ENCODE results near the gene ZBTB7C.

The ZBTB7C gene

DNA sequence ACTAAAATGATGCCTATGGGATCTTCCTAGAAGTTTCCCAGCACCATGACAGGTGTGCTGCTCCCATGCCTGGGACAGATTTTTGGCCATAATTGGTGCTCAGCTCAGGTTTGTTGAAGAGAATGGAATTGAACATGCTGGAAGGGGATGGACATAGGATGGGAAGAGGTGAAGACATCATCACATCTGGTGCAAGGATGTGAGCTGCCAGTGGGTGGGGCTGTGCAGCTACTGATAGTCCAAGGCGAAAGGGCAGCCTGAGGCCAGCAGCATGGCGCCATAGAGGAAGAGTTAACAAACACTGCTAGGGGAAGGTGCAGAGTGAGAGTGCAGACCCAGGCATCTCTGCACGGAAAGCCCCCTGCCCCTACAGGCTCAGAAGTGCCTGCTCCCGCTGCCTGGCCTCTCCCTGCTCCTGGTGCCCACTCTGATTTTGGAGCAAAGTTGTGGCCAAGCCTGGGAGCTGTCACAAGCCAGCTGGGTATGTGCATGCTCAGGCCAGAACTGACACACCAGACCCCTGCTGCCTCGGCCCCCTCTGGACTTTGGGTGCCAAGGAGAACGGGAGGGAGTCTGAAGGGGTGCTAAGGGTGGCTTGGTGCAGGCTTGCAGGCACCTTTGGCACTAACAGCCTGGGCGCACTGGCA, 178.6 kb downstream of the ZBTB7C start:
- TF ChIP-seq, protein P1, sequence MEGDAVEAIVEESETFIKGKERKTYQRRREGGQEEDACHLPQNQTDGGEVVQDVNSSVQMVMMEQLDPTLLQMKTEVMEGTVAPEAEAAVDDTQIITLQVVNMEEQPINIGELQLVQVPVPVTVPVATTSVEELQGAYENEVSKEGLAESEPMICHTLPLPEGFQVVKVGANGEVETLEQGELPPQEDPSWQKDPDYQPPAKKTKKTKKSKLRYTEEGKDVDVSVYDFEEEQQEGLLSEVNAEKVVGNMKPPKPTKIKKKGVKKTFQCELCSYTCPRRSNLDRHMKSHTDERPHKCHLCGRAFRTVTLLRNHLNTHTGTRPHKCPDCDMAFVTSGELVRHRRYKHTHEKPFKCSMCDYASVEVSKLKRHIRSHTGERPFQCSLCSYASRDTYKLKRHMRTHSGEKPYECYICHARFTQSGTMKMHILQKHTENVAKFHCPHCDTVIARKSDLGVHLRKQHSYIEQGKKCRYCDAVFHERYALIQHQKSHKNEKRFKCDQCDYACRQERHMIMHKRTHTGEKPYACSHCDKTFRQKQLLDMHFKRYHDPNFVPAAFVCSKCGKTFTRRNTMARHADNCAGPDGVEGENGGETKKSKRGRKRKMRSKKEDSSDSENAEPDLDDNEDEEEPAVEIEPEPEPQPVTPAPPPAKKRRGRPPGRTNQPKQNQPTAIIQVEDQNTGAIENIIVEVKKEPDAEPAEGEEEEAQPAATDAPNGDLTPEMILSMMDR (conservative IDR thresholded peaks at IDR 0.05; ENCODE audit: low read length), result peak; percentile 58
- H3K4me3 ChIP-seq (ENCODE audit: low read length), result no peak overlapping the region
- DNase-seq (ENCODE audit: low read depth), result peak; percentile 38

DNA sequence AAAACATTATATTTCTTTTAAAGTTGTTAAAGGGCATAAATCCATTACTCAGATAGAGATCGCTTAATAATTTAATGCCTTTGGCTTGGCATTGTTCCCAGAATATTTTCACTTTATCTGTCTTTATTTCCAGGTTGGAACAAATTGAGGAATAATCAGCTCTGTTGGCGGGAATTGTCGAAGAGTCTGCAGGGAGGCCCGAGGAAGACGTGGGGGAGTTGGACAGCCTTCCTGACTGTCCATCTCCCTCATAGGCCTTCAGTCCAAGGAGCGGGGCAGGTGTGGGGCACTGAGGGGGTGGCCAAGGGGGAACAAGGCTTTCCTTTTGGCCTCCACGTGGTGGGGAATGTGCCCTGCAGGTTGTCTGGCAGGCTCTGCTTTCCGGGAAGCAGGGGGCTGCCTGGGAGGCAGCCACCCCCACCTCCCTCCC, 179.6 kb downstream of the ZBTB7C start:
- TF ChIP-seq, protein P1 (conservative IDR thresholded peaks at IDR 0.05; ENCODE audit: low read length), result no peak
- H3K4me3 ChIP-seq (ENCODE audit: low read length), result no peak overlapping the region
- DNase-seq (ENCODE audit: low read depth), result no peak

- H3K4me3 ChIP-seq (ENCODE audit: low read length), result no peak overlapping the region
- no peak for DNase-seq (ENCODE audit: low read depth)
- TF ChIP-seq, protein P1 (conservative IDR thresholded peaks at IDR 0.05; ENCODE audit: low read length), result no peak
Observed at GRCh38 chr18:48228841-48229240, 180.3 kb downstream of the ZBTB7C start.

GRCh38 chr18:48228301-48228715, 180.9 kb downstream of the ZBTB7C start:
- TF ChIP-seq, protein P1 (conservative IDR thresholded peaks at IDR 0.05; ENCODE audit: low read length), result no peak
- peak; percentile 8 for DNase-seq (ENCODE audit: low read depth)
- H3K4me3 ChIP-seq (ENCODE audit: low read length), result no peak overlapping the region

DNA sequence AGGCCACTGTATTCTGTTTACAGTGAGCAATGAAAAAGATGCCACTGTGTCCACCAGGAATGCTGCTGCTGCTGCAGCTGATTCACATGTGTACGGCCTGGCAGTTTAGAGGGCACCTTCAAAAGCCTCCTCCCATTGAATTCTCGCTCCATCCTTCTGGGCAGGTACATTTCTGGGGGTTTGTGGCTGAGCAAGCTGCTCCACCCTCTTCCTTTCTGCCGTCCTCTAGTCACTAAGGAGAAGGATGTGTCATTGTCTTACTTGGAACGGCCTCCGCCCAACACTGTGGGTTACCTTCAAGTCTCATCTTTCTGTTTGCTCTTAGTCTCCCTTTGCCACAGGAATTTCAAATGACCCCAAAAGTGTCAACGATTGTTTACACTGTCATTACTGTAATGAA, 182.0 kb downstream of the ZBTB7C start:
- TF ChIP-seq, protein P1 (conservative IDR thresholded peaks at IDR 0.05; ENCODE audit: low read length), result no peak
- DNase-seq (ENCODE audit: low read depth), result no peak
- no peak overlapping the region for H3K4me3 ChIP-seq (ENCODE audit: low read length)

DNA sequence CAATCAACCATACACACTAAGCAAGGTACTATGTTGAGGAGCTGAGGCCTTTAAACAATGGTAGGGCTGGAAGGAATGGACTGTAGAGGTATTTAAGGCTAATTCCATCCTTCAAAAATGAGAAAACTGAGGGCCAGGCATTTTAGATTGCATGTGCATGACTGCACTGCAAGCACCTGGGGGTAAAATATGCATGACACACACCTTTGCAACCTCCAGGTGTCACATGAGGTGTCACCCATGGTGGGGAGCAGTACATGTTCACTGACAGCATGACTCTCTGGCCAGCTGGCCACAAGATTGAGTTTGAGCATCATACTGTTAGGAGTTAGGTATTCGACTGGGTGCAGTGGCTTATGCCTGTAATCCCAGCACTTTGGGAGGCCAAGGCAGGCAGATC, 182.8 kb downstream of the ZBTB7C start:
- no peak overlapping the region for H3K4me3 ChIP-seq (ENCODE audit: low read length)
- TF ChIP-seq, protein P1 (conservative IDR thresholded peaks at IDR 0.05; ENCODE audit: low read length), result no peak

DNA sequence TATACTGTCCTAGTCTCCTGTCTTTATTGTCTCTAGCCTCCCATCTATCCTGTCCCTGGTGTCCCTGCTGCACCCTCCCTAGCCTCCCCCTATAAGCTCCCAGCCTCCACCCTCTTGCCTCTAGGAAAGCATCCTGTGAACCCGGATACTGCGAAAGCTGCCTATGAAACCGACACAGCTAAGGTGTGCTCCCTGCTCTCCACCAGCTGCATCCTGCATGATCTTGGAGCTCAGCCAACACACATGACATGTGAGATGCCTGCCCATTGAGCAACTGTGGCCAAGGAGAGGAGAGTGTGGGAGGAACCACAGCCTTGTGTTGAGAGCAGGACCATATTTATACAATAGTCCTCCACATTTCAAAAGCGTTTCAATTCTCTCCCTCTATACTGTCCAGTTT, 187.1 kb downstream of the ZBTB7C start:
- TF ChIP-seq, protein P1 (conservative IDR thresholded peaks at IDR 0.05; ENCODE audit: low read length), result no peak
- DNase-seq (ENCODE audit: low read depth), result peak; percentile 19
- H3K4me3 ChIP-seq (ENCODE audit: low read length), result no peak overlapping the region

More for the DNA sequence above, 182.8 kb downstream of the ZBTB7C start:
- DNase-seq (ENCODE audit: low read depth), result no peak

Data from AG10803 (cell line).